H1 (cell line): ENCODE measurements around the gene ADAMTS20. TPM values are rescaled to one million over a fixed set of nuclear protein-coding genes. Genes with fewer than 3 reads are reported as not detected.

Source experiments
- CTCF ChIA-PET: fragments of 300-600 bp; sonication (Branson Sonifier 250); formaldehyde crosslinking; loops from one replicate; lab custom pipeline; 2021; ENCODE audit not compliant: partially characterized antibody; lab: Charles Lee
- POLR2A ChIA-PET: fragments of 300-600 bp; sonication (Branson Sonifier 250); formaldehyde crosslinking; loops from one replicate; lab custom pipeline; 2021; ENCODE audit warnings: inconsistent platforms; ENCODE audit not compliant: partially characterized antibody; lab: Charles Lee
- DNase-seq, 2 experiments: peaks; one replicate each; pipeline versions ENCODE4 v3.0.0 to v3.0.0-alpha.2; 2010 to 2022; ENCODE audit warnings: low spot score in 2 of 2, low read depth in 1 of 2, mixed read lengths in 1 of 2
- FAIRE-seq: peaks from 2 replicates; lab custom pipeline; 2011; peaks lifted over from hg19 to GRCh38; lab: Jason Lieb, UNC
- H2AFZ ChIP-seq: 2 replicates; pipeline ENCODE4 v1.8.1; 2012; ENCODE audit warnings: low read length, inconsistent platforms
- H2AK5ac ChIP-seq: 2 replicates; pipeline ENCODE4 v1.6.1; 2013; ENCODE audit warnings: low read depth, low read length
- H2BK120ac ChIP-seq: replicated peaks from 2 replicates; pipeline ENCODE3; 2013; ENCODE audit warnings: low read depth, low read length, inconsistent platforms
- H2BK12ac ChIP-seq: 2 replicates; pipeline ENCODE4 v1.6.1; 2013; ENCODE audit warnings: low read depth, low read length
- H2BK15ac ChIP-seq: 2 replicates; pipeline ENCODE4 v1.6.1; 2013; ENCODE audit warnings: low read length
- H2BK20ac ChIP-seq: 2 replicates; pipeline ENCODE4 v1.6.1; 2013; ENCODE audit warnings: low read length
- H2BK5ac ChIP-seq: 2 replicates; pipeline ENCODE4 v1.6.1; 2013; ENCODE audit warnings: low read depth, low read length
- H3K14ac ChIP-seq: 2 replicates; pipeline ENCODE4 v1.6.1; 2013; ENCODE audit warnings: inconsistent platforms; ENCODE audit not compliant: insufficient read length
- H3K18ac ChIP-seq: 2 replicates; pipeline ENCODE4 v1.6.1; 2013; ENCODE audit warnings: low read length; ENCODE audit errors: extremely low read depth
- H3K23ac ChIP-seq: 2 replicates; pipeline ENCODE4 v1.6.1; 2013; ENCODE audit warnings: inconsistent platforms; ENCODE audit not compliant: insufficient read length
- H3K23me2 ChIP-seq: 2 replicates; pipeline ENCODE4 v1.6.1; 2013; ENCODE audit warnings: low read depth, low read length
- H3K27ac ChIP-seq: 2 replicates; pipeline ENCODE4 v1.6.1; 2011; ENCODE audit warnings: low read depth, low read length, inconsistent platforms
- H3K27me3 ChIP-seq, 4 experiments: replicated peaks in 1 of 4; 1 replicate in 1 of 4; 2 replicates in 3 of 4; pipeline versions ENCODE4 v1.6.1 to v1.8.1; 2011 to 2013; ENCODE audit warnings: low read length in 3 of 4, mild to moderate bottlenecking in 3 of 4, inconsistent platforms in 2 of 4, mixed read lengths in 2 of 4, moderate library complexity in 1 of 4; ENCODE audit not compliant: control insufficient read depth in 3 of 4, insufficient read depth in 3 of 4; ENCODE audit errors: extremely low read depth in 1 of 4
- H3K36me3 ChIP-seq, 4 experiments: 2 replicates each; pipeline versions ENCODE4 v1.6.1 to v1.8.1; 2011 to 2013; ENCODE audit warnings: mild to moderate bottlenecking in 4 of 4, low read length in 3 of 4, moderate library complexity in 2 of 4, control low read depth in 1 of 4, inconsistent platforms in 1 of 4; ENCODE audit not compliant: insufficient read depth in 4 of 4, control insufficient read depth in 2 of 4
- H3K4ac ChIP-seq: replicated peaks from 2 replicates; pipeline ENCODE3; 2013; ENCODE audit warnings: low read length, low read depth, mixed read lengths, inconsistent platforms; ENCODE audit not compliant: insufficient read length
- H3K4me1 ChIP-seq, 4 experiments: replicated peaks in 1 of 4; 1 replicate in 1 of 4; 2 replicates in 3 of 4; pipeline versions ENCODE4 v1.6.1 to v1.8.1; 2011 to 2013; ENCODE audit warnings: low read length in 3 of 4, inconsistent platforms in 2 of 4, mixed read lengths in 1 of 4; ENCODE audit not compliant: insufficient read depth in 4 of 4, control insufficient read depth in 3 of 4
- H3K4me2 ChIP-seq, 2 experiments: 2 replicates each; pipeline versions ENCODE4 v1.6.1 to v1.8.1; 2011 to 2013; ENCODE audit warnings: low read depth in 2 of 2, low read length in 2 of 2, control low read depth in 1 of 2, inconsistent platforms in 1 of 2, mild to moderate bottlenecking in 1 of 2; ENCODE audit not compliant: insufficient read depth in 1 of 2
- H3K4me3 ChIP-seq, 4 experiments: fragments of 200-600, 300-600 bp in 1 of 4; sonication (generic), shearing (Covaris generic), sonication (Bioruptor Twin) in 1 of 4; 2 replicates each; pipeline versions ENCODE4 v1.5.1 to v1.8.1; 2011 to 2016; ENCODE audit warnings: low read length in 4 of 4, low read depth in 3 of 4, control low read depth in 2 of 4, inconsistent platforms in 2 of 4, mild to moderate bottlenecking in 2 of 4, mixed read lengths in 1 of 4, moderate library complexity in 1 of 4; ENCODE audit not compliant: insufficient read depth in 2 of 4; ENCODE audit errors: extremely low read depth in 1 of 4
- H3K56ac ChIP-seq: replicated peaks from 2 replicates; pipeline ENCODE3; 2013; ENCODE audit warnings: low read depth, mild to moderate bottlenecking, mixed read lengths, low read length, inconsistent platforms; ENCODE audit not compliant: insufficient read length
- H3K79me1 ChIP-seq: 2 replicates; pipeline ENCODE4 v1.6.1; 2013; ENCODE audit warnings: low read depth, low read length, control low read depth
- H3K79me2 ChIP-seq, 2 experiments: 2 replicates each; pipeline versions ENCODE4 v1.6.1 to v1.8.1; 2012 to 2013; ENCODE audit warnings: low read length in 2 of 2, mild to moderate bottlenecking in 2 of 2, inconsistent platforms in 1 of 2; ENCODE audit not compliant: insufficient read depth in 2 of 2, control insufficient read depth in 1 of 2
- H3K9ac ChIP-seq, 4 experiments: replicated peaks in 1 of 4; 1 replicate in 1 of 4; 2 replicates in 3 of 4; pipeline versions ENCODE4 v1.6.1 to v1.8.1; 2011 to 2013; ENCODE audit warnings: low read depth in 3 of 4, low read length in 3 of 4, control low read depth in 2 of 4, mild to moderate bottlenecking in 2 of 4, moderate library complexity in 2 of 4, inconsistent platforms in 1 of 4; ENCODE audit errors: extremely low read depth in 1 of 4
- H3K9me3 ChIP-seq, 2 experiments: 2 replicates each; pipeline versions ENCODE4 v1.6.1 to v1.8.1; 2012 to 2013; ENCODE audit warnings: mild to moderate bottlenecking in 2 of 2, moderate library complexity in 2 of 2, control low read depth in 1 of 2, inconsistent platforms in 1 of 2, low read depth in 1 of 2, low read length in 1 of 2, mixed read lengths in 1 of 2; ENCODE audit not compliant: insufficient read depth in 2 of 2
- H4K20me1 ChIP-seq, 2 experiments: replicated peaks in 1 of 2; 2 replicates each; pipeline versions ENCODE3 to v1.8.1; 2011 to 2013; ENCODE audit warnings: inconsistent platforms in 2 of 2, low read length in 2 of 2, mild to moderate bottlenecking in 1 of 2; ENCODE audit not compliant: insufficient read depth in 2 of 2, control insufficient read depth in 1 of 2
- H4K5ac ChIP-seq: 2 replicates; pipeline ENCODE4 v1.6.1; 2013; ENCODE audit warnings: low read length, low read depth, mixed read lengths, inconsistent platforms; ENCODE audit not compliant: insufficient read length
- H4K8ac ChIP-seq: 2 replicates; pipeline ENCODE4 v1.8.0; 2013; ENCODE audit warnings: mild to moderate bottlenecking, moderate library complexity, low read length, inconsistent platforms; ENCODE audit not compliant: insufficient read depth; ENCODE audit errors: extremely low read depth
- H4K91ac ChIP-seq: replicated peaks from 2 replicates; pipeline ENCODE3; 2013; ENCODE audit warnings: low read length, mixed read lengths, inconsistent platforms; ENCODE audit not compliant: insufficient read length
- CHD1 ChIP-seq: IDR thresholded peaks from 2 replicates; pipeline ENCODE4 v1.6.1; 2012; ENCODE audit warnings: low read depth, low read length, improper control_type of control experiment
- CTBP2 ChIP-seq: IDR thresholded peaks from 2 replicates; pipeline ENCODE4 v1.7.0; 2011; ENCODE audit warnings: borderline replicate concordance, mild to moderate bottlenecking, moderate library complexity, mixed read lengths, low read length; ENCODE audit not compliant: insufficient read depth, insufficient read length
- E2F6 ChIP-seq: IDR thresholded peaks from 2 replicates; pipeline ENCODE4 v1.6.1; 2012; ENCODE audit warnings: inconsistent platforms
- EGR1 ChIP-seq: IDR thresholded peaks from 2 replicates; pipeline ENCODE4 v1.6.1; 2011; ENCODE audit warnings: low read depth, low read length, borderline replicate concordance
- EZH2 ChIP-seq: fragments of 200-600 bp; sonication (generic); IDR thresholded peaks from 2 replicates; pipeline ENCODE4 v1.7.1; 2012; ENCODE audit warnings: low read depth, mild to moderate bottlenecking, moderate library complexity, low read length, inconsistent platforms; ENCODE audit not compliant: severe bottlenecking
- KDM1A ChIP-seq: fragments of 200-600, 300-600 bp; sonication (generic); IDR thresholded peaks from 2 replicates; pipeline ENCODE4 v1.7.1; 2016; ENCODE audit warnings: mild to moderate bottlenecking, low read length, borderline replicate concordance
- NRF1 ChIP-seq: IDR thresholded peaks from 2 replicates; pipeline ENCODE4 v1.6.1; 2011; ENCODE audit warnings: mild to moderate bottlenecking, low read depth, low read length, improper control_type of control experiment
- POLR2A ChIP-seq, 2 experiments: IDR thresholded peaks; 1 replicate in 1 of 2; 2 replicates in 1 of 2; pipeline ENCODE4 v1.6.1; 2011; ENCODE audit warnings: low read depth in 2 of 2, low read length in 2 of 2, mild to moderate bottlenecking in 2 of 2; ENCODE audit errors: control extremely low read depth in 1 of 2
- RNF2 ChIP-seq: fragments of 200-900, 300-1000 bp; sonication (generic); IDR thresholded peaks from 2 replicates; pipeline ENCODE4 v1.7.1; 2016; ENCODE audit warnings: borderline replicate concordance, low read depth, mild to moderate bottlenecking, antibody characterized with exemption, low read length; ENCODE audit not compliant: poor library complexity, severe bottlenecking; ENCODE audit errors: missing control alignments
- RXRA ChIP-seq: IDR thresholded peaks from 2 replicates; pipeline ENCODE4 v1.6.1; 2011; ENCODE audit warnings: low read depth, mild to moderate bottlenecking, low read length, moderate library complexity; ENCODE audit not compliant: insufficient read depth
- SIRT6 ChIP-seq: IDR thresholded peaks from one replicate; pipeline ENCODE4 v1.7.1; 2012; ENCODE audit warnings: low read length, inconsistent platforms
- SP1 ChIP-seq: IDR thresholded peaks from 2 replicates; pipeline ENCODE4 v1.6.1; 2011; ENCODE audit warnings: low read depth, low read length
- TBP ChIP-seq: IDR thresholded peaks from 2 replicates; pipeline ENCODE4 v1.6.1; 2011; ENCODE audit warnings: low read depth, low read length, improper control_type of control experiment
- TCF12 ChIP-seq: IDR thresholded peaks from 2 replicates; pipeline ENCODE4 v1.6.1; 2011; ENCODE audit warnings: low read depth, mild to moderate bottlenecking, low read length
- WGBS, 2 experiments: shearing (Covaris generic) in 1 of 2; methylation state at CpG; one replicate each; pipeline versions ENCODE4 v1.1.6 to v1.1.7; 2013 to 2015; ENCODE audit warnings: low lambda C conversion rate in 2 of 2, mixed read lengths in 2 of 2, inconsistent platforms in 1 of 2, low coverage in 1 of 2, missing lambda C conversion rate in 1 of 2; ENCODE audit not compliant: insufficient replicate concordance in 2 of 2, insufficient coverage in 1 of 2, insufficient read length in 1 of 2; ENCODE audit errors: extremely low coverage in 1 of 2, missing lambda C conversion rate in 1 of 2; 5-methylcytosine and 5-hydroxymethylcytosine counted together
- polyA plus RNA-seq, 7 experiments: library from polyadenylated mRNA; depleted of rRNA in 3 of 7; stranded (reverse) in 5 of 7; unstranded in 2 of 7; fragments of >200 nt in 5 of 7; fragments of 200-250 nt in 2 of 7; gene quantifications; 1 replicate in 5 of 7; 2 replicates in 1 of 7; 4 replicates in 1 of 7; pipeline versions ENCODE4 v1.2.1 to v1.2.3, GENCODE V29; 2011 to 2013; ENCODE audit warnings: missing spikeins in 2 of 7, mixed read lengths in 2 of 7
- total RNA-seq: library from RNA; stranded (reverse); fragmentation: NEBNext Ultra II Directional; extraction: Animal tissue kit (Norgen Biotek cat#: 25700); gene quantifications from 2 replicates; pipeline ENCODE4 v1.2.1, GENCODE V29; 2021

ADAMTS20 gene
- total and polyA plus RNA-seq, 2 of the 8 experiments (the other 6 are each of a cell fraction or from before 2014, with no cell fraction given), result 2.9 to 5.1 TPM

- Histone ChIP-seq H4K8ac (no peak overlapping the region), H2AFZ (no peak overlapping the region), H3K4me3 (no peak overlapping the region), H3K27me3 (no peaks in the 10 kb centered on the region), H3K23me2 (no peaks in the 10 kb centered on the region; the same call in 1 of the 2 replicates), H4K20me1 (no peaks in the 10 kb centered on the region), H3K18ac (no peak overlapping the region), H2BK12ac (no peak overlapping the region), H2BK15ac (no peak overlapping the region), H4K91ac (no peak overlapping the region), H3K14ac (no peak overlapping the region), H3K4me1 (no peaks in the 10 kb centered on the region), H3K56ac (no peak overlapping the region), H4K5ac (no peak overlapping the region), H2AK5ac (no peak overlapping the region), H2BK5ac (no peak overlapping the region), H3K79me1 (no peaks in the 10 kb centered on the region), H3K4me2 (no peak overlapping the region), H3K23ac (no peak overlapping the region), H3K27ac (no peak overlapping the region), H3K79me2 (no peaks in the 10 kb centered on the region), H3K4ac (no peak overlapping the region), H3K36me3 (no peaks in the 10 kb centered on the region), H3K9ac (no peak overlapping the region), H3K9me3 (no peaks in the 10 kb centered on the region)
- no peak for FAIRE-seq
- CTCF ChIA-PET, result interaction anchor here (1.0 kb wide), 1 partner anchor 10 kb away, joined by 5 read pairs; no protein-coding TSS in a partner anchor
- POLR2A ChIA-PET, result no interaction called here
- DNase-seq, result no peak
- TF ChIP-seq TBP, result no peak
- no peak for TF ChIP-seq CHD1
- no peak for TF ChIP-seq E2F6
- no peak for TF ChIP-seq TCF12
- TF ChIP-seq RXRA, result no peak
- TF ChIP-seq POLR2A (IDR thresholded peaks at IDR 0.05; ENCODE audit: control extremely low read depth in 1 of 2, low read depth in 2 of 2, low read length in 2 of 2), result no peak
- TF ChIP-seq RNF2, result no peak
- no peak for TF ChIP-seq SP1
- no peak for TF ChIP-seq EZH2
- TF ChIP-seq NRF1, result no peak
- TF ChIP-seq CTBP2, result no peak
- TF ChIP-seq SIRT6, result no peak
- TF ChIP-seq KDM1A, result no peak
- TF ChIP-seq EGR1, result no peak
- TF ChIP-seq, all 59 proteins: peak for 0
- Histone ChIP-seq H2BK120ac (no peak overlapping the region), H2BK20ac (no peak overlapping the region)
- WGBS, 2 experiments, result 94% methylated on average over 27 of the region's 27 CpGs; no CpG with 5 or more reads in 1 of the 2 experiments
These were observed 19.9 kb upstream of the ADAMTS20 start for GRCh38 chr12:43571885-43572284.
